ENCODE measurements around the gene EEF1A2.

Gene EEF1A2

DNA sequence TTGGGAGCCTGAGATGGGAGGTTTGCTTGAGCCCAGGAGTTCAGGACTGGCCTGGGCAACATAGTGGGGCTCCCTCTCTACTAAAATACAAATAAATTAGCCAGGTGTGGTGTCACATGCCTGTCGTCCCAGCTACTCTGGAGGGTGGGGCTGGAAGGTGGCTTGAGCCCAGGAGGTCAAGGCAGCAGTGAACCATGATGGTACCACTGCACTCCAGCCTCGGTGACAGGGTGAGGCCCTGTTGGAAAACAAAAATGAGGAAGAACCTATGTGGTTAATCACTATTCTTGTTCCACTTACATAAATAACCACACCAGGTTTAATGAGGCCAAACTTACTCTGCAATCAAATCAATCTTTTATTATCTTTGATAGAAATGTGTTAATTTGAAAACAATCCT, 27.1 kb upstream of the EEF1A2 start:
- TF ChIP-seq, protein P1, sequence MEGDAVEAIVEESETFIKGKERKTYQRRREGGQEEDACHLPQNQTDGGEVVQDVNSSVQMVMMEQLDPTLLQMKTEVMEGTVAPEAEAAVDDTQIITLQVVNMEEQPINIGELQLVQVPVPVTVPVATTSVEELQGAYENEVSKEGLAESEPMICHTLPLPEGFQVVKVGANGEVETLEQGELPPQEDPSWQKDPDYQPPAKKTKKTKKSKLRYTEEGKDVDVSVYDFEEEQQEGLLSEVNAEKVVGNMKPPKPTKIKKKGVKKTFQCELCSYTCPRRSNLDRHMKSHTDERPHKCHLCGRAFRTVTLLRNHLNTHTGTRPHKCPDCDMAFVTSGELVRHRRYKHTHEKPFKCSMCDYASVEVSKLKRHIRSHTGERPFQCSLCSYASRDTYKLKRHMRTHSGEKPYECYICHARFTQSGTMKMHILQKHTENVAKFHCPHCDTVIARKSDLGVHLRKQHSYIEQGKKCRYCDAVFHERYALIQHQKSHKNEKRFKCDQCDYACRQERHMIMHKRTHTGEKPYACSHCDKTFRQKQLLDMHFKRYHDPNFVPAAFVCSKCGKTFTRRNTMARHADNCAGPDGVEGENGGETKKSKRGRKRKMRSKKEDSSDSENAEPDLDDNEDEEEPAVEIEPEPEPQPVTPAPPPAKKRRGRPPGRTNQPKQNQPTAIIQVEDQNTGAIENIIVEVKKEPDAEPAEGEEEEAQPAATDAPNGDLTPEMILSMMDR (IDR thresholded peaks at IDR 0.05) = no peak
- no peak overlapping the region for H3K4me3 ChIP-seq (ENCODE audit: low read depth in 1 of 2, low read length in 1 of 2)
- peaks cover 47% of the 10 kb centered on the region for H3K27me3 ChIP-seq
- peaks cover 7 to 8% of the 10 kb centered on the region in 2 experiments for H3K4me1 ChIP-seq (ENCODE audit: control insufficient read depth in 1 of 2, insufficient read depth in 1 of 2, low read depth in 1 of 2, low read length in 1 of 2)
- H3K27ac ChIP-seq = no peak overlapping the region
- H3K9me3 ChIP-seq = no peaks in the 10 kb centered on the region
- H3K36me3 ChIP-seq = no peaks in the 10 kb centered on the region

GRCh38 chr20:63525185-63525584, 26.3 kb upstream of the EEF1A2 start:
- Histone ChIP-seq H3K27ac (no peak overlapping the region), H3K27me3 (peaks cover 52% of the 10 kb centered on the region), H3K4me3 (ENCODE audit: low read depth in 1 of 2, low read length in 1 of 2) (no peak overlapping the region), H3K9me3 (no peaks in the 10 kb centered on the region), H3K4me1 (ENCODE audit: control insufficient read depth in 1 of 2, insufficient read depth in 1 of 2, low read depth in 1 of 2, low read length in 1 of 2) (peaks cover 7 to 10% of the 10 kb centered on the region in 2 experiments), H3K36me3 (no peaks in the 10 kb centered on the region)
- TF ChIP-seq, protein P1 (IDR thresholded peaks at IDR 0.05) = no peak

DNA sequence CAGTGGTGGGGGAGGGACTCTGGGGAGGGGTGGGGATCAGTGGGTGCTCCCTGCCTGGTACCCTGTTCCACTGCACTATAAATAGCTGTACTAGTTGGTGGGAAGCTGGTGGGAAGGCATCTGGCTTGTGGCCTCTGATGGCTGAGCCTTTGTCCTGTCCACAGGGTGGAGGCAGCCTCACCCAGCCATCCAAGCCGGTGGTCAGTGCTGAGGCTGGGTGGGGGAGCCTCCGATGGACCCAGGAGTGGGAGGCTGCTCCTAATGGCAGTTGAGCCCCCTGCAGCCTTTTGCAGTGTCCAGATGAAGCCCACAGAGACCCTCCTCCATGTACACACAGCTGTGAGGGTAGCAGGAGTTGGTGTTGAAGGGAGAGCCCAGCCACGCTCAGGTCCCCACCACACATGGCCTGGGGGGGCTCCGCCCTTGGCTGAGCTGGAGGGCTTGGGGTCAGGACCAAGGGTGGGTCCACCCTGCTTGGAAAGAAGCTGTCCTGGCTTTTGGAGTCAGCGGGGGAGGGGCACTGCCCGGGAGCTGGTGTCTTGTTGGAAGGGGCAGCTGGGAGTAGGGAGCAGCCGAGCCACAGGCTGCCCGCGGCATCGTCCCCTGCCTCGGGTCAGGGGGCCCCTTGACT, 24.2 kb upstream of the EEF1A2 start:
- peaks cover 56% of the 10 kb centered on the region for H3K27me3 ChIP-seq
- H3K27ac ChIP-seq = no peak overlapping the region
- H3K4me3 ChIP-seq (ENCODE audit: low read depth in 1 of 2, low read length in 1 of 2) = no peak overlapping the region
- no peaks in the 10 kb centered on the region for H3K9me3 ChIP-seq
- peaks cover 13 to 18% of the 10 kb centered on the region in 2 experiments for H3K4me1 ChIP-seq (ENCODE audit: control insufficient read depth in 1 of 2, insufficient read depth in 1 of 2, low read depth in 1 of 2, low read length in 1 of 2)
- TF ChIP-seq, protein P1 (IDR thresholded peaks at IDR 0.05) = no peak
- H3K36me3 ChIP-seq = no peaks in the 10 kb centered on the region

- Histone ChIP-seq H3K4me3 (ENCODE audit: low read depth in 1 of 2, low read length in 1 of 2) (no peak overlapping the region), H3K36me3 (no peaks in the 10 kb centered on the region), H3K9me3 (no peaks in the 10 kb centered on the region), H3K27ac (no peak overlapping the region), H3K4me1 (ENCODE audit: control insufficient read depth in 1 of 2, insufficient read depth in 1 of 2, low read depth in 1 of 2, low read length in 1 of 2) (peaks cover 13 to 18% of the 10 kb centered on the region in 2 experiments), H3K27me3 (peaks cover 58% of the 10 kb centered on the region)
- TF ChIP-seq, protein P1 (IDR thresholded peaks at IDR 0.05) = no peak
Observed at GRCh38 chr20:63522091-63522868, 23.4 kb upstream of the EEF1A2 start.

GRCh38 chr20:63521602-63522001, 22.7 kb upstream of the EEF1A2 start:
- H3K27me3 ChIP-seq = peaks cover 58% of the 10 kb centered on the region
- no peak overlapping the region for H3K27ac ChIP-seq
- no peaks in the 10 kb centered on the region for H3K9me3 ChIP-seq
- peak overlapping the region; percentile 61 to 78 for H3K4me3 ChIP-seq (ENCODE audit: low read depth in 1 of 2, low read length in 1 of 2)
- no peaks in the 10 kb centered on the region for H3K36me3 ChIP-seq
- H3K4me1 ChIP-seq (ENCODE audit: control insufficient read depth in 1 of 2, insufficient read depth in 1 of 2, low read depth in 1 of 2, low read length in 1 of 2) = peaks cover 13 to 18% of the 10 kb centered on the region in 2 experiments
- TF ChIP-seq, protein P1 (IDR thresholded peaks at IDR 0.05) = no peak
